H1 (cell line): ENCODE measurements around the gene LRRC14B. TPM values are rescaled to one million over a fixed set of nuclear protein-coding genes. Genes with fewer than 3 reads are reported as not detected.

ENCODE experiments used
- CTCF ChIA-PET: fragments of 300-600 bp; sonication (Branson Sonifier 250); formaldehyde crosslinking; loops from one replicate; lab custom pipeline; 2021; ENCODE audit not compliant: partially characterized antibody; lab: Charles Lee
- POLR2A ChIA-PET: fragments of 300-600 bp; sonication (Branson Sonifier 250); formaldehyde crosslinking; loops from one replicate; lab custom pipeline; 2021; ENCODE audit warnings: inconsistent platforms; ENCODE audit not compliant: partially characterized antibody; lab: Charles Lee
- DNase-seq, 2 experiments: peaks; one replicate each; pipeline versions ENCODE4 v3.0.0 to v3.0.0-alpha.2; 2010 to 2022; ENCODE audit warnings: low spot score in 2 of 2, low read depth in 1 of 2, mixed read lengths in 1 of 2
- FAIRE-seq: peaks from 2 replicates; lab custom pipeline; 2011; peaks lifted over from hg19 to GRCh38; lab: Jason Lieb, UNC
- H2AFZ ChIP-seq: 2 replicates; pipeline ENCODE4 v1.8.1; 2012; ENCODE audit warnings: low read length, inconsistent platforms
- H2AK5ac ChIP-seq: 2 replicates; pipeline ENCODE4 v1.6.1; 2013; ENCODE audit warnings: low read depth, low read length
- H2BK120ac ChIP-seq: replicated peaks from 2 replicates; pipeline ENCODE3; 2013; ENCODE audit warnings: low read depth, low read length, inconsistent platforms
- H2BK12ac ChIP-seq: 2 replicates; pipeline ENCODE4 v1.6.1; 2013; ENCODE audit warnings: low read depth, low read length
- H2BK15ac ChIP-seq: 2 replicates; pipeline ENCODE4 v1.6.1; 2013; ENCODE audit warnings: low read length
- H2BK20ac ChIP-seq: 2 replicates; pipeline ENCODE4 v1.6.1; 2013; ENCODE audit warnings: low read length
- H2BK5ac ChIP-seq: 2 replicates; pipeline ENCODE4 v1.6.1; 2013; ENCODE audit warnings: low read depth, low read length
- H3K14ac ChIP-seq: 2 replicates; pipeline ENCODE4 v1.6.1; 2013; ENCODE audit warnings: inconsistent platforms; ENCODE audit not compliant: insufficient read length
- H3K18ac ChIP-seq: 2 replicates; pipeline ENCODE4 v1.6.1; 2013; ENCODE audit warnings: low read length; ENCODE audit errors: extremely low read depth
- H3K23ac ChIP-seq: 2 replicates; pipeline ENCODE4 v1.6.1; 2013; ENCODE audit warnings: inconsistent platforms; ENCODE audit not compliant: insufficient read length
- H3K23me2 ChIP-seq: 2 replicates; pipeline ENCODE4 v1.6.1; 2013; ENCODE audit warnings: low read depth, low read length
- H3K27ac ChIP-seq: 2 replicates; pipeline ENCODE4 v1.6.1; 2011; ENCODE audit warnings: low read depth, low read length, inconsistent platforms
- H3K27me3 ChIP-seq, 4 experiments: replicated peaks in 1 of 4; 1 replicate in 1 of 4; 2 replicates in 3 of 4; pipeline versions ENCODE4 v1.6.1 to v1.8.1; 2011 to 2013; ENCODE audit warnings: low read length in 3 of 4, mild to moderate bottlenecking in 3 of 4, inconsistent platforms in 2 of 4, mixed read lengths in 2 of 4, moderate library complexity in 1 of 4; ENCODE audit not compliant: control insufficient read depth in 3 of 4, insufficient read depth in 3 of 4; ENCODE audit errors: extremely low read depth in 1 of 4
- H3K36me3 ChIP-seq, 4 experiments: 2 replicates each; pipeline versions ENCODE4 v1.6.1 to v1.8.1; 2011 to 2013; ENCODE audit warnings: mild to moderate bottlenecking in 4 of 4, low read length in 3 of 4, moderate library complexity in 2 of 4, control low read depth in 1 of 4, inconsistent platforms in 1 of 4; ENCODE audit not compliant: insufficient read depth in 4 of 4, control insufficient read depth in 2 of 4
- H3K4ac ChIP-seq: replicated peaks from 2 replicates; pipeline ENCODE3; 2013; ENCODE audit warnings: low read length, low read depth, mixed read lengths, inconsistent platforms; ENCODE audit not compliant: insufficient read length
- H3K4me1 ChIP-seq, 4 experiments: replicated peaks in 1 of 4; 1 replicate in 1 of 4; 2 replicates in 3 of 4; pipeline versions ENCODE4 v1.6.1 to v1.8.1; 2011 to 2013; ENCODE audit warnings: low read length in 3 of 4, inconsistent platforms in 2 of 4, mixed read lengths in 1 of 4; ENCODE audit not compliant: insufficient read depth in 4 of 4, control insufficient read depth in 3 of 4
- H3K4me2 ChIP-seq, 2 experiments: 2 replicates each; pipeline versions ENCODE4 v1.6.1 to v1.8.1; 2011 to 2013; ENCODE audit warnings: low read depth in 2 of 2, low read length in 2 of 2, control low read depth in 1 of 2, inconsistent platforms in 1 of 2, mild to moderate bottlenecking in 1 of 2; ENCODE audit not compliant: insufficient read depth in 1 of 2
- H3K4me3 ChIP-seq, 4 experiments: fragments of 200-600, 300-600 bp in 1 of 4; sonication (generic), shearing (Covaris generic), sonication (Bioruptor Twin) in 1 of 4; 2 replicates each; pipeline versions ENCODE4 v1.5.1 to v1.8.1; 2011 to 2016; ENCODE audit warnings: low read length in 4 of 4, low read depth in 3 of 4, control low read depth in 2 of 4, inconsistent platforms in 2 of 4, mild to moderate bottlenecking in 2 of 4, mixed read lengths in 1 of 4, moderate library complexity in 1 of 4; ENCODE audit not compliant: insufficient read depth in 2 of 4; ENCODE audit errors: extremely low read depth in 1 of 4
- H3K56ac ChIP-seq: replicated peaks from 2 replicates; pipeline ENCODE3; 2013; ENCODE audit warnings: low read depth, mild to moderate bottlenecking, mixed read lengths, low read length, inconsistent platforms; ENCODE audit not compliant: insufficient read length
- H3K79me1 ChIP-seq: 2 replicates; pipeline ENCODE4 v1.6.1; 2013; ENCODE audit warnings: low read depth, low read length, control low read depth
- H3K79me2 ChIP-seq, 2 experiments: 2 replicates each; pipeline versions ENCODE4 v1.6.1 to v1.8.1; 2012 to 2013; ENCODE audit warnings: low read length in 2 of 2, mild to moderate bottlenecking in 2 of 2, inconsistent platforms in 1 of 2; ENCODE audit not compliant: insufficient read depth in 2 of 2, control insufficient read depth in 1 of 2
- H3K9ac ChIP-seq, 4 experiments: replicated peaks in 1 of 4; 1 replicate in 1 of 4; 2 replicates in 3 of 4; pipeline versions ENCODE4 v1.6.1 to v1.8.1; 2011 to 2013; ENCODE audit warnings: low read depth in 3 of 4, low read length in 3 of 4, control low read depth in 2 of 4, mild to moderate bottlenecking in 2 of 4, moderate library complexity in 2 of 4, inconsistent platforms in 1 of 4; ENCODE audit errors: extremely low read depth in 1 of 4
- H3K9me3 ChIP-seq, 2 experiments: 2 replicates each; pipeline versions ENCODE4 v1.6.1 to v1.8.1; 2012 to 2013; ENCODE audit warnings: mild to moderate bottlenecking in 2 of 2, moderate library complexity in 2 of 2, control low read depth in 1 of 2, inconsistent platforms in 1 of 2, low read depth in 1 of 2, low read length in 1 of 2, mixed read lengths in 1 of 2; ENCODE audit not compliant: insufficient read depth in 2 of 2
- H4K20me1 ChIP-seq, 2 experiments: replicated peaks in 1 of 2; 2 replicates each; pipeline versions ENCODE3 to v1.8.1; 2011 to 2013; ENCODE audit warnings: inconsistent platforms in 2 of 2, low read length in 2 of 2, mild to moderate bottlenecking in 1 of 2; ENCODE audit not compliant: insufficient read depth in 2 of 2, control insufficient read depth in 1 of 2
- H4K5ac ChIP-seq: 2 replicates; pipeline ENCODE4 v1.6.1; 2013; ENCODE audit warnings: low read length, low read depth, mixed read lengths, inconsistent platforms; ENCODE audit not compliant: insufficient read length
- H4K8ac ChIP-seq: 2 replicates; pipeline ENCODE4 v1.8.0; 2013; ENCODE audit warnings: mild to moderate bottlenecking, moderate library complexity, low read length, inconsistent platforms; ENCODE audit not compliant: insufficient read depth; ENCODE audit errors: extremely low read depth
- H4K91ac ChIP-seq: replicated peaks from 2 replicates; pipeline ENCODE3; 2013; ENCODE audit warnings: low read length, mixed read lengths, inconsistent platforms; ENCODE audit not compliant: insufficient read length
- ASH2L ChIP-seq: fragments of 200-600, 300-600 bp; sonication (generic); IDR thresholded peaks from one replicate; pipeline ENCODE4 v1.7.1; 2017; ENCODE audit warnings: low read length
- BACH1 ChIP-seq: IDR thresholded peaks from 2 replicates; pipeline ENCODE4 v1.6.1; 2012; ENCODE audit warnings: low read length, improper control_type of control experiment
- CBX5 ChIP-seq: fragments of 300-800, 300-1000 bp; sonication (generic); IDR thresholded peaks from 2 replicates; pipeline ENCODE4 v1.7.1; 2016; ENCODE audit warnings: antibody characterized with exemption, low read length, low read depth
- CHD2 ChIP-seq: IDR thresholded peaks from 2 replicates; pipeline ENCODE4 v1.6.1; 2012; ENCODE audit warnings: low read length, improper control_type of control experiment
- KDM1A ChIP-seq: fragments of 200-600, 300-600 bp; sonication (generic); IDR thresholded peaks from 2 replicates; pipeline ENCODE4 v1.7.1; 2016; ENCODE audit warnings: mild to moderate bottlenecking, low read length, borderline replicate concordance
- MAFK ChIP-seq: IDR thresholded peaks from 2 replicates; pipeline ENCODE4 v1.6.1; 2012; ENCODE audit warnings: low read depth, mild to moderate bottlenecking, improper control_type of control experiment, low read length
- POU5F1 ChIP-seq: IDR thresholded peaks from 2 replicates; pipeline ENCODE4 v1.6.1; 2011; ENCODE audit warnings: low read depth, mild to moderate bottlenecking, low read length, moderate library complexity
- RBBP5 ChIP-seq: IDR thresholded peaks from 2 replicates; pipeline ENCODE4 v1.7.1; 2012; ENCODE audit warnings: low read depth, mild to moderate bottlenecking, inconsistent platforms, low read length, moderate library complexity, borderline replicate concordance
- RFX5 ChIP-seq: IDR thresholded peaks from 2 replicates; pipeline ENCODE4 v1.6.1; 2011; ENCODE audit warnings: low read depth, low read length, improper control_type of control experiment, borderline replicate concordance
- TEAD4 ChIP-seq: IDR thresholded peaks from 2 replicates; pipeline ENCODE4 v1.6.1; 2012; ENCODE audit warnings: low read depth, low read length, inconsistent platforms, mixed read lengths
- ZNF274 ChIP-seq: IDR thresholded peaks from 2 replicates; pipeline ENCODE4 v1.7.0; 2012; ENCODE audit warnings: low read length, borderline replicate concordance; ENCODE audit errors: extremely low read depth
- WGBS, 2 experiments: shearing (Covaris generic) in 1 of 2; methylation state at CpG; one replicate each; pipeline versions ENCODE4 v1.1.6 to v1.1.7; 2013 to 2015; ENCODE audit warnings: low lambda C conversion rate in 2 of 2, mixed read lengths in 2 of 2, inconsistent platforms in 1 of 2, low coverage in 1 of 2, missing lambda C conversion rate in 1 of 2; ENCODE audit not compliant: insufficient replicate concordance in 2 of 2, insufficient coverage in 1 of 2, insufficient read length in 1 of 2; ENCODE audit errors: extremely low coverage in 1 of 2, missing lambda C conversion rate in 1 of 2; 5-methylcytosine and 5-hydroxymethylcytosine counted together
- polyA plus RNA-seq, 7 experiments: library from polyadenylated mRNA; depleted of rRNA in 3 of 7; stranded (reverse) in 5 of 7; unstranded in 2 of 7; fragments of >200 nt in 5 of 7; fragments of 200-250 nt in 2 of 7; gene quantifications; 1 replicate in 5 of 7; 2 replicates in 1 of 7; 4 replicates in 1 of 7; pipeline versions ENCODE4 v1.2.1 to v1.2.3, GENCODE V29; 2011 to 2013; ENCODE audit warnings: missing spikeins in 2 of 7, mixed read lengths in 2 of 7
- total RNA-seq: library from RNA; stranded (reverse); fragmentation: NEBNext Ultra II Directional; extraction: Animal tissue kit (Norgen Biotek cat#: 25700); gene quantifications from 2 replicates; pipeline ENCODE4 v1.2.1, GENCODE V29; 2021
- TF ChIP-seq, protein P1 (sequence below): IDR thresholded peaks from 2 replicates; pipeline ENCODE4 v1.6.1; 2012; ENCODE audit warnings: inconsistent platforms

The LRRC14B gene
- total and polyA plus RNA-seq, 2 of the 8 experiments (the other 6 are each of a cell fraction or from before 2014, with no cell fraction given) = not detected

DNA sequence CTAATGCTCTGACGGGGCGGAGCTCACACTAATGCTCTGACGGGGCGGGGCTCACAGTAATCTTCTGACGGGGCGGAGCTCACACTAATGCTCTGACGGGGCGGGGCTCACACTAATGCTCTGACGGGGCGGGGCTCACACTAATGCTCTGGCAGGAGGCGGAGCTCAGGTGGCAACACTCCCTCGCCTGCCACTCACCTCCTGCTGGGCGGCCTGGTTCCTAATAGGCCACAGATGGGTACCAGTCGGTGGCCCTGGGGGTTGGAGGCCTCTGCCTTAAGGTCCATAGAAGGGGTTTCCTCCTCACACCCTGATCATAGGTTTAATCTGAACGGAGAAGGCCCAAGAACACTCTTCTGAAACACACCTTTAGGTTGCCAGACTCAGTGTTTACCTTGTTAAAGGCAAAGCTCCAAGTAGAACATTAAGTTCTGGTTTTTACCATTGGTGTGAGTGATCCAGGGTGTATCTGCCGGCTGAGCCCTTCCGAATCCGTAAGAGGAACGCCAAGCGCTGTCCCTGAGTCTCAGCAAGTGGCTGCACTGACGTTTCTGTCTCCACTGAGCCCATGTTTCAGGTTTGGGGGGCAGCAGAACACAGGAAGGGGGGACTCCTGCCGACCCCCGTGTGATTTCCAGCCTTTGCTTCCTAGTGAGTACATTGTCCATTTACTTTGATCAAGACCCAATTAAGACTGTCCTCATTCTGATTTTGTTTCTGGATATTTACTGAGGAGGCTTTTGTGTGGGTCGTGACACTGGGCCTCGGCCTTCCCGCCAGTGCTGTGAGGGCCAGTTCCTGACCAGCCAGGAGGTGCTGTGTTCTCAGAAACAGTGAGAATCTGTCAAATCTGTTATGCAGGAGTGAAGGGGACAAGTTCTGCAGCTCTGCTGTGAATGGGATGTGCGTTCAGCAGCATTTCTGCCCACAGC lies 24.6 kb upstream of the LRRC14B start:
- WGBS, 2 experiments = 95% methylated on average over 15 of the region's 27 CpGs; no CpG with 5 or more reads in 1 of the 2 experiments
- Histone ChIP-seq H2BK12ac (no peak overlapping the region), H2AFZ (no peak overlapping the region), H3K23ac (no peak overlapping the region), H4K5ac (no peak overlapping the region), H3K79me2 (no peaks in the 10 kb centered on the region), H2BK120ac (no peak overlapping the region), H2BK15ac (no peak overlapping the region), H2BK20ac (no peak overlapping the region), H3K23me2 (no peaks in the 10 kb centered on the region), H4K8ac (no peak overlapping the region), H3K9ac (no peak overlapping the region), H3K27me3 (no peaks in the 10 kb centered on the region), H2BK5ac (no peak overlapping the region), H3K9me3 (peaks cover 0 to 4% of the 10 kb centered on the region in 2 experiments; a peak in 1 of 4 replicates), H3K4me3 (no peak overlapping the region), H3K4ac (no peak overlapping the region), H4K20me1 (peaks cover 3 to 7% of the 10 kb centered on the region in 2 experiments), H2AK5ac (no peak overlapping the region), H3K18ac (no peak overlapping the region), H3K79me1 (no peaks in the 10 kb centered on the region), H3K56ac (no peak overlapping the region), H3K14ac (no peak overlapping the region), H4K91ac (no peak overlapping the region), H3K27ac (no peak overlapping the region), H3K36me3 (peaks cover 0 to 26% (median 9%) of the 10 kb centered on the region in 4 experiments; a peak in 6 of 8 replicates), H3K4me2 (no peak overlapping the region), H3K4me1 (no peaks in the 10 kb centered on the region)
- FAIRE-seq (no peak), DNase-seq (no peak)
- CTCF ChIA-PET = interaction anchor here (0.7 to 3.1 kb wide), 2 partner anchors 9 to 12 kb away, joined by 3 to 9 read pairs; no protein-coding TSS in a partner anchor
- POLR2A ChIA-PET = interaction anchor here (0.7 to 1.7 kb wide), 3 partner anchors 10 to 282 kb away, joined by 3 to 5 read pairs (median 3); no protein-coding TSS in a partner anchor
- TF ChIP-seq TEAD4 = no peak
- no peak for TF ChIP-seq CBX5
- TF ChIP-seq BACH1 = no peak
- no peak for TF ChIP-seq ASH2L
- TF ChIP-seq KDM1A = no peak
- TF ChIP-seq RFX5 = no peak
- no peak for TF ChIP-seq POU5F1
- no peak for TF ChIP-seq MAFK
- no peak for TF ChIP-seq CHD2
- TF ChIP-seq RBBP5 = no peak
- TF ChIP-seq ZNF274 = no peak
- TF ChIP-seq, protein P1, sequence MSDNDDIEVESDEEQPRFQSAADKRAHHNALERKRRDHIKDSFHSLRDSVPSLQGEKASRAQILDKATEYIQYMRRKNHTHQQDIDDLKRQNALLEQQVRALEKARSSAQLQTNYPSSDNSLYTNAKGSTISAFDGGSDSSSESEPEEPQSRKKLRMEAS = no peak
